NCI-H146 treated with DMSO at 0.1 percent for 48 hours (cell line): ENCODE results near the gene TPM3.
"Not testable (repeated sequence)": the region's sequence is repeated elsewhere in the genome, so short reads cannot be mapped to it uniquely, and the experiment has no call there.

ENCODE experiments used
- DNase-seq: peaks from one replicate; lab custom pipeline; 2025; ENCODE audit not compliant: unreplicated experiment; lab: John Stamatoyannopoulos, UW

The TPM3 gene

DNA sequence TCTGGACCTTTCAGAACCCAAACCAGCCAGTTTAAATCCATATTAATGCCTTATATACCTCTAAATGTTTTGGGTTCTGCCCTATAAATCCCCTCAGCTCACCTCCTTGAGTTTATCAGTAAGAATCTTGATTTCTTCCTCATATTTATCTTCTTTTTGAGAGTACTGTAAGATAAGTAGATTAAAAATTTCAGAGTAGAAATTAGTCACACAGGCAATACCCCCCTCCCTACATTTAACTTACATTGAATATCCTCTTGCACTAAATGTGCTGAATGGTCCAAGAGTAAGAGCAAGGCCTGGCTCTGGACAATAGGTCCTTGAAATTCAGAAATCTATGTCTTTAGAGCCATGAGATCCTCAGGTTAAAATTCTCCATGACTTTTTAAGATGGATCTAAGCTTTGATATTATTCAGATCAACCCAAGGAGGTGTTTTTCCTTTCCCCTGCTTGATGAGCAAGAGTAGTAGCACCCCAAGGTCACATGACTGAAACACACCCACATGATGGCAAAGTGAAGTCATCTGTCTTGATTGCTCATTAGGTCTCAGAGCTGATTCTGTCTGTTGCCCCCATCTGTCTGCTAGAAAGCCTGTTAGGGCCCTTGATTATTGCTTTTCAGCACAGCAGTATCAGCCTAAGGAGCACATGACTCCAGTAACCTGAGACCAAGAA, 21.2 kb downstream of the TPM3 start:
- DNase-seq, result no peak

DNA sequence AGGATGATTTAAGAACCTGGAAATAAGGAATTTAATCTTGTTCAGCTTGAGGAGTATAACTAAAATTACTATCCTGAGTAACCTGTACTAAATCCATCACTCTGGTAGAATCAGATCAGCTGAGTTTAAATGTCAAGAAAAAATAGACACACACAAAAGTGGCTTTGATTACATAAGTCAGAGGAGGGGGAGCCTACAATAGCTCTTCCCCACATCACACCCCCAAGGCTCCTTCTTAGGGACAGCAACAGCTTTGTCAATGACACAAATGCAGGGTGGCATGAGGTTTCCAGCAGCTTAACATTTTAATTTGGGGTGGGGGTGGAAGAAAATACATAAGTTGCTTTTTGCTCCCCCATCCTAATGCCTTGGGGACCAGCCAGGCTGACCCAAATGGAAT, 24.4 kb downstream of the TPM3 start:
- DNase-seq, result no peak

DNA sequence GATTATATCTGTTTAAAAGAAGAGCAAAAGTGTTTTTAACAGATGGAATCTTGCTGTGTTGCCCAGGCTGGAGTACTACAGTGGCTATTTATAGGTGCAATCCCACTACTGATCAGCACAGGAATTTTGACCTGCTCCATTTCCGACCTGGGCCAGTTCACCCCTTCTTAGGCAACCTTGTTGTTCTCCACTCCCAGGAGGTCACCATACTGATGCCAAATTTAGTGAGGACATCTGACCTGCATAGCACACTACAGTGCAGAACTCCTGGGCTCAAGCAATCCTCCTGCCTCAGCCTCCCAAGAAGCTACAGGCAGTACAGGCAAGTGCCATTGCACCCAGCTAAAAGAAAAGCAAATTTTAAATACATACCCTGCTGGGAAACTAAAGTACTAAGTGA, 25.7 kb downstream of the TPM3 start:
- no peak for DNase-seq

DNA sequence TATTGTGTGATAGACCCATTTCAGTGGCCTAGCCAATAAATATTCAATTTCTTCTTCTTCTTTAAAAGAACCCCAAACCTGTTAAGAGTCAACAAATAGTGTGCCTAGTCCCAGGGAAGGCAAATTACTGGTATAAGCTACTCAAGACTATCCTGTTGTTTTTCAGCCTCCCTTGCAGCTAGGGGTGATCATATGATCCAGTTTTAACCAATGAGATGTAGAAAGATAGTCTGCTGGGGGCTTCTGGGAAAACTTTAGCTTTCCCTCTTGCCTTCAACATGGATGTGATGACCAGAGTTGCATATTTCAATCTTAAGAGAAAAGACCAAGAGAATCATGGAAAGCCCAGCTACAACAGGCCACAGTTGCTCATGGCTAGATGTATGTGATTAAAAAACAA, 32.3 kb downstream of the TPM3 start:
- no peak for DNase-seq

DNA sequence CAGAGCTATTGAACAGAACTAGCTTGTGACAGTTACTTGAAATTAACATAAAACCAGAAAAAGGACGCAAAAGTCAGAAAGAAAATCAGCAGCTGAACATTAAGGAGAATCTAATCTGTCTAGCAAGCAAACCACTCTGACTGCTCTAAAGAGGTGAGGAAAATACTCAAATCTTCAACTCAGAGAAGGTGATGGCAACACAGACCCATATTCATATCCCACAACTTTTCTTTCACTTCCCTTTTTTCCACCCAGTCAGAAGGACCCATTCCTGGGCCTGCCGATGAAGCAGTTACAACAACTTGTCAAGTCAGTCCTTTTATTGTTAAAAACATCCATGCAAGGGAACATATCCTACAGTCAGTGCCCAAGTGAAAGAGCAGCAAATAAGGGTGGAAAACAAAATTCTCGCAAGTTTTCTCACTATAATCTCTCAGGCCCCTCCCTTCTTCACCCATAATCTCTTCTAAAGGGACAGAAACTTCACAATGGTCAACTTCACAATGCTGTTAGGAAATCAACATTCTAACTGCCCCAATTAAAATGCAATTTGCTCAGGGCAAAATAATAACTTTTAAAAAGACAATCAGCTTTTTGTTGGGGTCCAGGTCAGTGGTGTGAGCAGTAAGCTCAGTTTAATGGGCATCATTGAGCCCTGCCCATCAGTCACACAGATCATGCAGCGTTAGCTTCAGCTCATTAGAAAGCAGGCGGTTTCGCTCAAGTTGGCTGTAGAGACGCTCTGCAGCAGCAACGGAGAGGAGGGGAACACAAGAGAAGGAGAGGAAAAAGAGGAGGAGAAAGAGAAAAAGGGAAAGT, 33.4 kb downstream of the TPM3 start:
- no peak for DNase-seq

DNA sequence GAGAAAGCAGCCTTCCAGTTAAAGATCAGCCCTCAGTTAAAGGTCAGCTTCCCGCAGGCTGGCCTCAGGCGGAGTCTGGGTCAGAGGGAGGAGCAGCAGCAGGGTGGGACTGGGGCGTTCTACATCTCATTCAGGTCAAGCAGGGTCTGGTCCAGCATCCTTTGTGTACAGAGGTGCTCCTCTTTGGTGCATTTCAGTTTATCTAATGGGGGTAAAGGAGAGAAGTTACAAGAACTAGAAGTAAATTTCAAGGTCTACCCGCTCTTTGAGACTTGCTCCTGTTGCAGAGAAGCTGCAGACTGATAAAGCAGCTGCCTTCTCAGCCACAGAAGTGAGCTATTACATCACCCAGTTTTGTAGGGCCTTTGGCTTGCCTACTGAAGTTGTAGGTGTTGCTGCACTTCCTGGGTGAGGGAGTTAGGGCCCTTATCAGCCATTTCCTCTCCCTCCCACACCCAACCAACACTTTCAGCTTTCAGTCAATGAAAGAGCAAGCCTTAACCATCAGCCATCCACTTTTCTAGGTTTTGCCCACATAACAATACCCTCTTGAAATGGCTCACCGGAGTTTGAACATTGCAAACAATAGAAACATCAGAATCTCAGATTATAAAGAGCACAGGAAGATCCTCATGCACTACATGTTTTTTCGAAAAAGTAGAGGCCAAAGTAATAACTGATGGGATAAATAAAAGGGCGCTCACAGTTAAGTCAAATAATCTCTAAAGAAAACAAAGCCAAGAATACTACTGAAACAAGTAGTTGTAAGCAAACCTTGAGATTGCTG, 34.2 kb downstream of the TPM3 start:
- DNase-seq, result no peak

DNA sequence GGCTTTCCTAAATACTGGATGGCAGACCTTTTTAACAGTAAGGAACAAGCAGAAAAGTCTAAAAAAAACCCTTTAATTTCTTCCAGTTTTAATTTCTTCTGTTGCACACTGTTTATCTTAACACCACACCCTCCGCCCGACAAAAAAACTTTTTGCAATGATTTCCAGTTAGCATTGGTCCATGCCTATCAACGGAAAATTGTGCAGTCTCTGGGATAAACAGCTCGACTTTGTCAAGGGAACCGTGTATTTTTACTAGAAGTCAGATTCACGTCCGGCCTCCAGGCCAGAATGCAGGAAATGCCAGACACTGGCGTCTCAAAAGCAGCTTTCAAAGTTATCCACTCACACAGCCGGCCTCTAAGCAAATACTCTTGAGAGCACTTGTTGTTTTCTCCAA, 36.6 kb downstream of the TPM3 start:
- no peak for DNase-seq

DNA sequence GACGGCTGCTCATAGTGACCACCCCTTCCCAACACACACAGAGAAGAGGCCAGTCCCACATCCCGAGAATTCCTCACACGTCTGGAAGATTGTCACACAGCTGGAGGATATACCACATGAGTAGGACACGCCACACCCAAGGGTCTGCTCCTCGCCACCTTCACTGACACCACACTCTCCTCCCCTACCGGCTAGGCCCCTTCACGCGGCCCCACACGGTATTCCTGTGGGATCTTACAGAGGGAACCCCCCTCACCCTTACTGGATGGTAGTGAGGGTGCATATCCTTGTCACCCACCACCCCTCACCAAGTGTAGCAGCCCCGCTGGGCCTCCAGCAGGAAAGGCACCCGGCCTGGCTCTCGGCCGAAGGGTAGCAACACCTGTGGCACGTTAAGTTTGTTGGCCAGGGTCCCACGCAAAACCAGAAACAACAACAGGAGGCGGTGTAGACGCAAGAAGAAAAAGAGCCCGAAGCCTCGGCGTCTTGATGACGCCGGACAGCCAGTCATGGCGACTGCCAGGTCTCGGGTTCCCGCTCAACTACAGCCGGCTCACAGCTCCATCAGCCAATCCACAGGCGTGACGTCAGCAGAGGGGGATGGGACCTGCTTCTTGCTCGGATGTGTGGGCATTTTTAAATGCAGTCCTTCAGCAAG, 37.2 kb downstream of the TPM3 start, which contains the start of gene NUP210L:
TSS of gene NUP210L (minus strand) at position 540 of the 658 bp plus-strand sequence.
- no peak for DNase-seq

DNA sequence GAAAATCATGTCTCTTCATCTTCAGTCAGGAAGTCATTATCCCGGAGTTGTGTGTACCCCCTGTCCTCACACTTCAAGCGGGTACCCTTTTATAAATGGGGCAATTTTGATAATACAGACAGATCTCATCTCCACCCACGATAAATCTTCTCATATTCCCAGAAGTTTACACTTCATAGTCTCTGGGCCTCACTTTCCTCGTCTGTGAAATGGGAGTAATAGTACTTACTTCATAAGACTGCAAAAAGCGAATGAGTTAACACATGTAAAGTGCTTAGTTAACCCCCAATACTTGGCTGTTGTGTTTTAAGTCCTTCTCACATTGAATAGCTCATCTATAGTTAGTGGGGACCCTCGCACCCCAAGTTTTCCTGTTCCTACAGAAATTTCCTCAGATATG, 37.8 kb downstream of the TPM3 start:
- no peak for DNase-seq

DNA sequence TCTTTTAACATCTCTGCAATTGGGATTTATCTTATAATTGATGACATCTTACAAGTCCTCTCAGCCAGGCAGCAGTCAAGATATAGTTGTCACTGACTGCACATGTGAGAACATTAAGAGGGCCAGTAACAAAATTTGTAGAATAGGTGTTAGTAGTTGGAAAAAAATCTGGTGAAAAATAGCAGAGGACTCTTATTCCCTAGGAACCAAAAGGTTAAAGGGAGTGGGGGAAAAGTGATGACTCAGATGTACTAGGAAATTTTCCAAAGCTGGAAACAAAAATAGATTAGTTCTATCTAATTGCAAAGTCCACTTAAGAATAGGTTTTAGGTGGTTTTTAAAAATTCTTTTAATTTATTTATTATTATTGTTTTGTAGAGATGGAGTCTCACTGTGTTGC, 40.6 kb downstream of the TPM3 start:
- DNase-seq, result no peak

DNA sequence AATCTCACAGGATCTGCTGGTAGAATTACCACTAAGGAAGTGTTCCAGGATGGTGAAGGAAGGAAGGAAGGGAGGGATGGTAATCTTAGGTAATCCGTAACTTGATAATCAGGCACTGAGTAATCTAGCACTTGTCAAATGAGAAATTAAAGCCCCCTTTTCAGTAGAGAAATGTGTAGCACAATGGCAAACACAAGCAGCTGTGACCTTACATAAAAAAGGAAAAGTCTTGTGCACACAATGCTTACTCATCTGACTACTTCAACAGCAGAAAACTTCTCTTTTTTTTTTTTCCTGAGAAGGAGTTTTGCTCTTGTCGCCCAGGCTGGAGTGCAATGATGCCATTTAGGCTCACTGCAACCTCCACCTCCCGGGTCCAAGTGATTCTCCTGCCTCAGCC, 43.1 kb downstream of the TPM3 start:
- no peak for DNase-seq

DNA sequence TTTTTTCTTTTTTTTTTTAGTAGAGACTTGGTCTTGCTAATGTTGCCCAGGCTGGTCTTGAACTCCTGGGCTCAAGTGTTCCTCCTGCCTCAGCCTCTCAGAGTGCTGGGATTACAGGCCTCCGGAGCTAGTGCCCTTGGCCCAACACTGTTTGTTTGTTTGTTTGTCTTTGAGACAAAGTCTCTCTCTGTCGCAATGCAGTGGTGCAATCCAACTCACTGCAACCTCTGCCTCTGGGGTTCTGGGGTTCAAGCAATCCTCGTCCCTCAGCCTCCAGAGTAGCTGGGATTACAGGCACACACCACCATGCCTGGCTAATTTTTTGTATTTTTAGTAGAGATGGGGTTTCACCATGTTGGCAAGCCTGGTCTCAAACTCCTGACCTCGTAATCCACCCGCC, 44.4 kb downstream of the TPM3 start:
- DNase-seq, result not testable (repeated sequence)

DNA sequence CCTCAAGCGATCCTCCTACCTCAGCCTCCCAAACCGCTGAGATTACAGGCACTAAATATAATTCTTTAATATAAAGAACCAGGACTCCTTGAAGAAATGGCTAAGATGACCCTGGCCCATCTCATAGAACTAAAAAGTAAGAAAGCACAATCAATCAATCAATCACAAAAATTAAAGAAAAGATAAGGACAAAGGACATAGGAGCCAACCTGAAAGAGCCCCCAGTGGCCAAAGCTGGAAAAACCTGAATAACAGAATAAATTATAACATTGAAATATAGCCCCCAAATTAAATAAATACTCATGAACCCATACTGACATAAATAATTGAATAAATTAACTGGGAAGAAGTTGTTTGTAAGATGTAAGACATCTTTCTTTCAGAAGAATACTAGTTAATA, 45.9 kb downstream of the TPM3 start:
- DNase-seq, result no peak

DNA sequence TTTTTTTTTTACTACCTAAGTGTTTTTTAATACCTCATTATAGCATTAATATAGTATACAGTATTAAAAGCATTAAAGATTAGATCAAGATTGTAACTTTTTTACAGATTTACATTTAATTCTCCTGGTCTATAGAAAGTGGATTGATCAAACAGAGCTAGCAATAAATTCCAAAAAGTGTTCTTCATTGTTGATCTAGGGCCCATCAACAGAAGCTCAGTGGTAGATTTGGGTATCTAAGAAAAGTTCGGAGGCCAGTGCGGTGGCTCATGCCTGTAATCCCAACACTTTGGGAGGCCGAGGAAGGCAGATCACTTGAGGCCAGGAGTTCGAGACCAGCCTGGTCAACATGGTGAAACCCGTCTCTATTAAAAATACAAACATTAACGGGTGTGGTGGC, 49.5 kb downstream of the TPM3 start:
- no peak for DNase-seq

DNA sequence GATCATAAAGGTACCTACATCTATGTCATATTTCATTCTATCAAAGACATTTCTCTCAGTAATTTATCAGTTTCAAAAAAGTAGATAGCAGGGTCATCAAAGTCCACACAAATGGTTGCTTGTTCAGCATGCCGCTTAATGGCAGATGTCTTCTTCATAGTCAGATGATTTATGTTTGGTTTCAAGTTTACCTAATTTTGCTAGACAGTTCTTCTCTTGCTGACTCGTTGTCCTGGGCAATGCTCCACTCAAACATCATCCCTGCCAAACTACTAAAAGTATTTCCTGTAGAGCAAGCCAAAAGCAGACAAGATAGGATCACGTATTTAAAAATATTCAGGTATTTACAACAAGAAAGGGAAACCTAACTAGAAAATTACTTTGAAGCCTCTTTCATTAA, 50.7 kb downstream of the TPM3 start:
- DNase-seq, result no peak

DNA sequence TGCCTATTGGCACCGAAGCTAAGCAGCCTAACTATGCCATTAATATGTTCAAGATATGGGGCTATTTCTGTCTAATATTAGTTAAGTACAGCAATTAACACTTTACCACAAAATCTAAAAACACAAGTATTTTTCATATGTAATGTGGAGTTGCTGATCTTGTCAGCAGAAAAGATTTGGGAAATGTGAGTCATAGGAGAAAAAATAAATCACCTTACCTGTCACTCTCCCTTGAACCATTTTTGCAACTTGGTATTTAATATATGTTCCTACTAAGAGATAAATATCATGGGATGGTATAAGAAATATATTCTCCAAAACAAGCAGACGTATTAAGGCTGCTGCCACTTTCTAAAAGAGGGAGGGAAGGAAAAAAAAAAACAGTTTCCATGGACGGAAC, 54.0 kb downstream of the TPM3 start:
- no peak for DNase-seq

DNA sequence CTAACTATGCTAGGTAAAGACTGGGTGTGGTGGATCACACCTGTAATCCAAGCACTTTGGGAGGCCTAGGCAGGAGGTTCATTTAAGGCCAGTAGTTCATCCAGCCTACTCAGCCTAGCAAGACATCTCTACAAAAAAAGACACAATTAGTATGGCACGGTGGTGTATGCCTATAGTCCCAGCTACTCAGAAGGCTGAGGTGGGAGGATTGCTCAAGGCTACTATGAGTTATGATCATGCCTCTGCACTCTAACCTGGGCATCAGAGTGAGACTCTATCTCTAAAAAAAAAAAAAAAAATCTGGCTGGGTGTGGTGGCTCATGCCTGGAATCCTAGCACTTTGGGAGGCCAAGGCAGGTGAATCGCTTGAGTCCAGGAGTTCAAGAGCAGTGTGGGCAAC, 58.6 kb downstream of the TPM3 start:
- DNase-seq, result no peak

DNA sequence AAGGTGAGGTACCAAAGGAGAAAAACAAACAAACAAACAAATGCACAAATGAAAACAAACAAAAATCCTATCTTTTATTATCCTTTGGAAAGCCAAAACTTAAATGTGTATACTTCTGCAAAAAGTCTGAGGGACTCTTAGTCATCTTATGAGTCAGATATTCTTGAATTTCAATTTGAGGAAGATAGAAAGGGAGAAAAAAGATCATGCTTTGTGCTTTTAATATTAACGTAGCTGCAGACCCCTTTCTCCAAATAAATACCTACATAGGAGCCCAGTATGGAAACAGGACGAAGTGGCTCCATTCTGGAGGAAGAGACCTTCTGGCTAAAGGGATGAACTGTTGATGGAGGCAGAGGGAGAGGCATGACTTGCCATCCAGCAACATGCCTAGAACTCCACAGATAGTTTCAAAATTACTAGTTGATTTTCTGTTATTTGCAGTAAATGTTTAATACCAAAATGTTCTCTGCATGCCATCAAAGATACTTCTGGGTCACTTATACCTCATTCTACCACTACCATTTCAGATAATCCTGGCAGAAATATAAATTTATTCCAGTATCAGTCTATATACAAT, 62.4 kb downstream of the TPM3 start:
- no peak for DNase-seq

DNA sequence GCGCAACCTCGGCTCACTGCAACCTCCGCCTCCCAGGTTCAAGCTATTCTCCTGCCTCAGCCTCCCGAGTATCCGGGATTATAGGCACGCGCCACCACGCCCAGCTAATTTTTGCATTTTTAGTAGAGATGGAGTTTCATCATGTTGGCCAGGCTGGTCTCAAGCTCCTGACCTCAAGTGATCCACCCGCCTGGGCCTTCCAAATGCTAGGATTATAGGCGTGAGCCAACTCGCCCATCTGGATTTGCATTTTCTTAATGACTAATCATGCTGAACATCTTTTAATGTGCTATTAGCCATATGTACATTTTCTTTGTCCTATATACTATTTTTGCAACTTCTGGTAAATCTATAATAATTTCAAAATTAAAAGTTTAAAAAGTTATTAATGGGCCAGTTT, 68.7 kb downstream of the TPM3 start:
- not testable (repeated sequence) for DNase-seq

DNA sequence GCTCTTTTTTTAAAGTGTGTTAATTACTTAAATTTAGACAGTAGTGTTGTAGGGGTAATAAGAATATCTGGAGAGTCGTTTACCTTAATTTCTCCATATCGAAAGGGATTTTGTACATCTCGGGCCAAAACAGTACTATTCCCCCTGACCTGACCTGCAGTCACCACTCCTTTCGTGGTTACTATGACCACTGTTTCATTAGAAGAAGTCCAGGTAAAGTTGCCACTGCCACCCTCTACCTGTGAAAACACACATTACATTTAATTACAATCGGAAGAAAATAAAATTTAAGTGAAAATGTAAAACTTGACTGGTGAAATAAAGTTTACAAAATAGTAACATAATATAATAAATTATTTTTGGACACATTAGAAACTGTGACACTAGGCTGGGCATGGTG, 74.3 kb downstream of the TPM3 start:
- no peak for DNase-seq

DNA sequence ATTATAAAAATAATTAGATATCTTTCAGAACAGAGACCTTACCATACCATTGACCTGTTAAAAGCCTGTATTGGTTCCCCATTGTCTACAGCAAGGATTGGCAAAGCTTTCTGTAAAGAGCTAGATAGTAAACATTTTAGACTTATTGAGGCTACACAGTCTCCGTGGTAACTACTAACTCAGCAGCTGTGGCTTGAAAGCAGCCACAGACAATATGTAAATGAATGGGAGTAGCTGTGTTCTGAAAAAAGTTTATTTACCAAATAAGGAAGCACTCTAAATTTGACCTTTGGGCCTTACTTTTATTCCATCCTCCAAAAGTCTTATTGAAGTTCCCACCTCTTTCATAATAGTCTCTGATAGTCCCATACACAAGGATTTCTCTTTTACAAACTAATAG, 76.7 kb downstream of the TPM3 start:
- DNase-seq, result no peak
